HG02938 (cell line): ENCODE measurements around the gene TMEM141.
"Not testable (repeated sequence)": the region's sequence is repeated elsewhere in the genome, so short reads cannot be mapped to it uniquely, and the experiment has no call there.

Experiments used
- ATAC-seq: cut with Tn5 transposase; IDR thresholded peaks from one replicate; pipeline ENCODE4 v1.9.1; 2021; ENCODE audit warnings: mild to moderate bottlenecking, moderate library complexity; ENCODE audit not compliant: unreplicated experiment

TMEM141 gene

DNA sequence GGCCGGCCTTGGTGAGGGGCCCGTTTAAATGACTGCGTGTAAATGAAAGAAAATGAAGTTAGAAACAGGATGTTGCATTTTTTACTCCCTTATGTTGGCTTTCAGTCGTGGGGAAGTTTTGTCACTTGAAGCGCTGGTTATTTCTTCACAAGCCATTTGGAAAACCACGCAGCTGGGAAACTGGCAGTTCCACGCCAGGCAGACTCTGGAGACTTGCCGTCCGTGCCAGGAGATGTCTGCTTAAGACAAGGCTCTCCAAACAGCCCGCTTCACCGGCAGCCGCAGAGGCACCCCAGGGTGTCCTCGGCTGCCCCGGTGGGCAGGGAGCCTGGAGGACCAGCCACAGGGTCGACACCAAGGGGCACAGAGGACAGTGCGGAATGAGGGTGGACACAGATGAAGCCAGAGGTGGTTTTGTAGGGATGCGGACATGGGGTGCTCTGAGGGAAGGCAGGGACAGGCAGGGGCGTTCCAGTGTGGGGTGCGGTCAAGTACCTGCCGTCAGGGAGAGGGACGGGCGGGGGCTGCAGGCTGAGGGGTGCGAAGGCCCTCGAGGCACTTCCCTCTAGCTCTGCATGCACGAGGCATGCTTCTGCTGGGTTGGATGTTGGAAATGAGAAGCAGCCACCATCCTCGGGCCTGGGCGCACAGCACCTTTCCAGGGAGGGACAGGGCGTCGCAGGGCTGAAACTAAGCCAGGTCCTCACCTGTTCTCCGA, 40.0 kb downstream of the TMEM141 start:
- ATAC-seq = no peak

- ATAC-seq = no peak
Observed at GRCh38 chr9:136831720-136832104, 40.6 kb downstream of the TMEM141 start.

GRCh38 chr9:136832581-136832980, 41.4 kb downstream of the TMEM141 start:
- ATAC-seq = no peak

- not testable (repeated sequence) for ATAC-seq
Observed at GRCh38 chr9:136833381-136834048, 42.4 kb downstream of the TMEM141 start.

DNA sequence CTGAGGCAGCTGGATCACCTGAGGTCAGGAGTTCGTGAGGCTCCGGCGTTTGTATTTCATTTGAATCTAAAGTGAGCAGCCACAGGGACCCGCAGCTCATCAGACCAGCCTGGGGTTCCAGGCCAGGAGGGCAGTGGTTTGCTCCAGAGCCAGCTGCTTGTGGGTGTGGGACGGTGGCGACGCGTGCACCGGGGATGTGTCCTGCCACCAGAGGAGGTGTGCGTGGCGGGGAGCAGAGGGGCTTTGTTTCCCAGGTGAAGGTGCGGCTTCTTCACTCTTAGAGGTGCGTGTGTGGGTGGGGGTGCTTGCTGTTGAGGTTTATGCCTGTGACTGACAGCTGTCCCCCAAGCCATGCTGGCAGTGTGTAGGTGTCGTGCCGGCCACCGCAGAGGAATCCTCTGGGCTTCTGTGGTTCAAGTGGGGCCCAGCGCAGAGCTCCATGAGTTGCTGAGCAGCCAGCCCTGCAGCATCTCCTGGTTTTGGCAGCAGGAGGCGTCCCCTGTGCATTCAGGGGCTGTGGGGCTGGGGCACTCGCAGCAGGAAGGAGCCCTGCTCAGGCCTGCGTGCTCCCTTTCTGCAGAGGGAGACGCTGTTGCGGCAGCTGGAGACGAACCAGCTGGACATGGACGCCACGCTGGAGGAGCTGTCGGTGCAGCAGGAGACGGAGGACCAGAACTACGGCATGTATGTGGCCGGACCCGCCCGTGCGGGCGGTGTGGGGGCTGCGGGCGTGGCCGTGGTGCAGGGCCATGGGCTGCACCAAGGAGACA, 44.2 kb downstream of the TMEM141 start:
- no peak for ATAC-seq

DNA sequence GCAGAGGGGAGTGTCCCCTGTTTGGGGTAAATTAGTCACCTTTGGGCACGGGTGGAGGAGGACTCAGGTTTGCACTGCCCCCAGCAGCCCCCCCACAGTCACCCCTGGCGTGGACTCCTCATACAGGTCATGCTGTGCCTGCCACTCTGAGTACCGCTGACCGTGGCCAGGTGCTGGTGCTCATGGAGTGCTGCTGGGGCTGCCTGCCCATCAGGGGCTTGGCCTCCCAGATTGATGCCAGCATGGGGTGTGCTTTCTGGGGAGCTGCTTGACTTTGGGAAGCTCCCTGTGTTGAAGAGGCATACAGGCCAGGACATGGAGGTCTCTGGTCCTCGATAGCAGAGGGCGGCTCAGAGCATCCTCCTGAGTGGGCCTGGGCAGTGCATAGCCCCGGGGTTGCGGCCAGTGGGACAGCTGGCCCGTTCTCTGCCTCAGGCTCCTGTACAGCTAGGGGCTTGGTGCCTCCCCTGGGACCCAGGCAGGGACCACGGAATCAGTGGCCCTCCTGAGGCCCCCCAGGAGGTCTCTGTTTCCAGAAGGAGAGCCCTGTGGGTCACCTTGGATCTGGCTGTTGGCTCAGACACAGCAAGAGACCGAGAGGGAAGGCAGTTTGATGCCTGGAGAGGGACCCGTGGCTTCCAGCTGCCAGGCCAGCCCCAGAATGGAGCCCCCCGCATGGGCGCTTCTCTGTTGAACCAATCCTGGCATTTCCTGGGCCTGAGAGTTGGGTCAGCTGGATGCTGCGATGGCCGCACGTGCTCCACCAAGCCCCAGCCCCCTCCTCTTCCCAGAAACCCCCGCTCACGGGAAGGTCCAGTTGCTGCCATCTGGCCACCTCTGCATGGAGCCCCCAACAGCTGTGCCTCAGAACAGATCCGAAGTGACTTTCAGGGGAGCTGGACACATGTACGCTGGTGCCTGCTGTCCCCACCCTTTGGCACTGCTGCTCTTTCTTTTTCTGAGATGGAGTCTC, 45.1 kb downstream of the TMEM141 start:
- no peak for ATAC-seq

DNA sequence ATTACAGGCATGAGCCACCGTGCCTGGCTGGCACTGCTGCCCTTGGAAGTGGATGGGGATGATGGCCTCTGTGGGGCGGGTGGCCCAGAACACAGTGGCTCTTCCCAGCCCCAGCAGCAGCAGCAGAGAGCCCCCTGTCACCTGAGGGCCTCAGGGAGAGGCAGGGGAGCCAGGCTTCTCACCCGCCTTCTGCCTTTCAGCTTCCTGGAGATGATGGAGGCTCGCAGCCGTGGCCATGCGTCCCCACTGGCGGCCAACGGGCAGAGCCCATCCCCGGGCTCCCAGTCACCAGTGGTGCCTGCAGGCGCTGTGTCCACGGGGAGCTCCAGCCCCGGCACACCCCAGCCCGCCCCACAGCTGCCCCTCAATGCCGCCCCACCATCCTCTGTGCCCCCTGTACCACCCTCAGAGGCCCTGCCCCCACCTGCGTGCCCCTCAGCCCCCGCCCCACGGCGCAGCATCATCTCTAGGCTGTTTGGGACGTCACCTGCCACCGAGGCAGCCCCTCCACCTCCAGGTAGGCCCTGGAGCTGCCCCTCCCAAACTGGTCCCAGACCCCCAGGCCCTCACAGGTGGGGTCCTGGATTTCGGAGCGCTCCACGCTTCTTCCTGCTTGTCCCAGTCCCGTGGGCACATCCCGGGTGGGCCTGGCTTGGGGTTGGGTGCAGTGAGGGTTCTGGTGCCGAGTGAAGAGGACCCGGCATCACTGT, 46.2 kb downstream of the TMEM141 start:
- ATAC-seq = no peak

- ATAC-seq = not testable (repeated sequence)
Observed at GRCh38 chr9:136837856-136838277, 46.7 kb downstream of the TMEM141 start.

- ATAC-seq = no peak
Observed at GRCh38 chr9:136838314-136839228, 47.4 kb downstream of the TMEM141 start.

GRCh38 chr9:136839229-136840139, 48.3 kb downstream of the TMEM141 start:
- no peak for ATAC-seq

DNA sequence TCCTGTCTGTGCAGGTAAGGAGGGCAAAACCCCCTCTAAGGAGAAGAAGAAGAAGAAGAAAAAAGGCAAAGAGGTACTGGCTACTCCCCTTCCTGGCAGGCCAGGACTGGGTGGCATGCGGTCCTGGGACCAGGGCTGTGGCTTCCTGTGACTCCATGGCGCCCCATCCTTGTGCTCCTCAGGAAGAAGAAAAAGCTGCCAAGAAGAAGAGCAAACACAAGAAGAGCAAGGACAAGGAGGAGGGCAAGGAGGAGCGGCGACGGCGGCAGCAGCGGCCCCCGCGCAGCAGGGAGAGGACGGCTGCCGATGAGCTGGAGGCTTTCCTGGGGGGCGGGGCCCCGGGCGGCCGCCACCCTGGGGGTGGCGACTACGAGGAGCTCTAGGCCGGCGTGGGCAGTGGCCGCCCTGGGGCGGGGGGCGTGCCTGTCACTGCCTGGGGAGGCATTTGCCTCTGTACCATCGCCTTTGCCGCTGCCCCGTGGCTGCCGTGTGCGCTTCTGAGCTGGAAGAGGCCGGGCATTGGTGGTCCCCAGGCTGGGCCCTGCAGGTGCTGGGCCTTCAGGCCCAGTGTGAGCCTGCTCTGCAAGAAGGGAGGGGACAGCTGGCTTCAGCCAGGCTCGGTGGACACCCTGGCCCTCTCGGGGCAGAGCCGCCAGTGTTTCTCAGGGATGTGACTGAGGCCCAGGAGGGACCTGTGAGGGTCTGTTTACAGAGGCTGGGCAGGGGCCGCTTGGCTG, 49.2 kb downstream of the TMEM141 start:
- ATAC-seq = no peak

DNA sequence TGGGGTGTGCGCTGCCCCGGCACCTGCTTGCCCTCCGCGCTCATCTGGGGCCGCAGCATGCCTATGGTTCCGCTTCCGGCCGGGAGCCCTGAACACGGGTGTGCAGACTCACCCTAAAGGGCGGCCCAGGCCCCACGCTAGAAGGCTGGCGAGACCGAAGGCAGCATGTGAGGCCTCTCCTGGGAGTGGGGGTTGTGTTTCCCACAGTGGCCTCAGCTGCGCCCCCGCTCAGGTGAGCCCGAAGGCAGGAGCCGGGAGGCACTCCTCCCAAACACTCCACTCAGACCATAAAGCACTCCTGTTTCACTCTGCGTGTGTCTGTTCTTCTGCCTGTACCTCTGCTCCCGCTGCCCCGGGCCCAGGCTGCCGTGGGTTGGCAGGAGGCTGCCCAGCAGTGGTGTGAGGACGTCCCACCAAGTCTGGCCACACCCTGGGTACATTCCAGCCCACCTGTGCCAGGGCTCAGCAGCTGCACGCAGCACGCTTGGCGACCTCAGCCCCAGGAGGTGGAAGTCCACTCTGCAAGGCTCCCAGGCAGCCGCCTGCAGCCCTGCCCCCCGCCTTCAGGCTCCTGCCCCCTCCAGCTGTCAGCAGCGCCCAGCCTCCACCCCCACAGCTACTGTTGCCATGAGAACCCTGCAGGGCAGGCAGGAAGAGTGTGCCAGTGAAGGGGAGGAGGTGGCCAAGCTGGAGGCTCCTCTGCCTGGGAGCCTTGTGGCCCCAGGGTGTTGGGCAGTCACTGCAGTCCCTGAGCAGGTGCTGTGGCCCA, 49.9 kb downstream of the TMEM141 start:
- no peak for ATAC-seq

GRCh38 chr9:136841646-136842379, 50.7 kb downstream of the TMEM141 start:
- ATAC-seq = not testable (repeated sequence)

DNA sequence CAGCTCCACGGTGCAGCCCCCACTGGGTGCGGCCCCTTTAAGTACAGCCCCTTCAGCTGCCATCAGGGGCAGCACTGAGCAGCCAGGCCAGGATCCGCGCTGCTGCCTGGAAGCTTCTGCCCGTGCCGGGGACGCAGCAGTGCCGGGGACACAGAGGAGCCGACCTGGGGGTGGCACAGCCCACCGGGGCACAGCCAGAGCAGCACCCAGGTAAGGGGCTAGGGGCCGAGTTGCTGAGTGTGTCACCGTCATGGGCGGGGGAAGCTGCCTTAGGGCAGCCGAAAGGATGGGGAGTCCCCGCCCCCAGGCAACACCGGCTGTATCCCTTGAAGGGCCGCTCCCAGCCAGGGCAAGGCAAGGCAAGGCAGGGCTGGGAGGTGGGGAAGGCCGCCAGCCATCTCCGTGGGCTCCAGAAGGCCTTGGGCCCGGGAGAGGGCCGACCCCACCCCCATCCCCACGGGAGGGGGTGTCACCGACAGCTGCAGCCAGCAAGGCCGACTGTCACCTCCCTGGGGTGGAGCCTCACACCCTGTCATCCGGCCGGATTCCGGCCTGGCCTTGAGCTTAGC, 51.3 kb downstream of the TMEM141 start, which contains the start of gene AJM1:
Gene AJM1 (plus strand): TSS at position 99 of the 569 bp plus-strand sequence. CDS start 1,937 bp downstream, outside the sequence.
- not testable (repeated sequence) for ATAC-seq
